Right lobe of liver (tissue), 6 donors: ENCODE results near the gene MYO1D. TPM values are rescaled to one million over a fixed set of nuclear protein-coding genes. Genes with fewer than 3 reads are reported as not detected.
"Not testable (repeated sequence)": the region's sequence is repeated elsewhere in the genome, so short reads cannot be mapped to it uniquely, and the experiment has no call there.

Source experiments
- ATAC-seq, 4 donors: fragments of 200-7000 bp; cut with Tn5 transposase; one replicate each; pipeline ENCODE4 v1.9.1; 2020; ENCODE audit warnings: mild to moderate bottlenecking in 4 of 4, moderate library complexity in 4 of 4
- DNase-seq, 3 donors: peaks; one replicate each; pipeline ENCODE4 v3.0.0-alpha.2; 2020
- H3K27ac ChIP-seq, 3 donors: fragments of 200-600 bp; one replicate each; pipeline ENCODE4 v1.8.0; 2022
- H3K27me3 ChIP-seq, 2 donors: fragments of 200-600 bp; one replicate each; pipeline ENCODE4 v1.8.0; 2022
- H3K36me3 ChIP-seq, 4 donors: fragments of 200-600 bp; sonication (generic) in 1 of 4; one replicate each; pipeline versions ENCODE4 v1.5.1 to v1.8.0; 2017 to 2022; ENCODE audit warnings: control low read depth in 1 of 4
- H3K4me1 ChIP-seq, 4 donors: fragments of 200-600 bp; sonication (generic) in 1 of 4; one replicate each; pipeline versions ENCODE4 v1.5.1 to v1.8.0; 2017 to 2022; ENCODE audit warnings: control low read depth in 1 of 4
- H3K4me3 ChIP-seq, 3 donors: fragments of 200-600 bp; one replicate each; pipeline ENCODE4 v1.8.0; 2022
- H3K9me3 ChIP-seq, 4 donors: fragments of 200-600 bp; sonication (generic) in 1 of 4; one replicate each; pipeline versions ENCODE4 v1.5.1 to v1.8.0; 2017 to 2022; ENCODE audit warnings: control low read depth in 1 of 4
- POLR2A ChIP-seq: fragments of 450-650 bp; IDR thresholded peaks from one replicate; pipeline ENCODE4 v1.6.1; 2017; ENCODE audit warnings: antibody characterized with exemption, mild to moderate bottlenecking
- WGBS: methylation state at CpG from one replicate; pipeline ENCODE4 v1.1.6; 2018; ENCODE audit warnings: low coverage, low lambda C conversion rate; ENCODE audit not compliant: insufficient coverage; ENCODE audit errors: missing lambda C conversion rate; 5-methylcytosine and 5-hydroxymethylcytosine counted together
- intact Hi-C, 2 donors: fragments of 100-400 bp; cut with DNase I; formaldehyde crosslinking; loops; one replicate each; pipeline versions ENCODE4 v1.11.2 to v1.14.1; 2022
- total RNA-seq, 6 experiments: library from RNA; depleted of rRNA in 2 of 6; stranded (reverse); fragments of >200 nt in 2 of 6; fragmentation: NEBNext Ultra II Directional in 3 of 6; extraction: Animal tissue kit (Norgen Biotek cat#: 25700) in 3 of 6; gene quantifications; one replicate each; pipeline versions ENCODE4 v1.1.0 to v1.2.4, GENCODE V29; 2016 to 2023
- TF ChIP-seq, protein P1 (sequence below), 4 donors: fragments of 200-600 bp in 3 of 4; fragments of 450-650 bp in 1 of 4; IDR thresholded peaks; one replicate each; pipeline versions ENCODE4 v1.5.1 to v1.8.0; 2016 to 2022; ENCODE audit warnings: antibody characterized with exemption in 4 of 4, mild to moderate bottlenecking in 2 of 4
- donor health status: DM: no; HTN: yes; CAD: no.
- donor health status: DM: no; HTN: no; CAD: no.
- donor health status: DM: no; HTN: no; CAD: no.
- donor health status: DM: no; HTN: yes; CAD: no.
- donor health status: DM: no; HTN: yes; CAD: no.

Gene MYO1D
- total RNA-seq, 6 experiments from 2014 or later = 17.6 to 25.7 (median 21.0) TPM

DNA sequence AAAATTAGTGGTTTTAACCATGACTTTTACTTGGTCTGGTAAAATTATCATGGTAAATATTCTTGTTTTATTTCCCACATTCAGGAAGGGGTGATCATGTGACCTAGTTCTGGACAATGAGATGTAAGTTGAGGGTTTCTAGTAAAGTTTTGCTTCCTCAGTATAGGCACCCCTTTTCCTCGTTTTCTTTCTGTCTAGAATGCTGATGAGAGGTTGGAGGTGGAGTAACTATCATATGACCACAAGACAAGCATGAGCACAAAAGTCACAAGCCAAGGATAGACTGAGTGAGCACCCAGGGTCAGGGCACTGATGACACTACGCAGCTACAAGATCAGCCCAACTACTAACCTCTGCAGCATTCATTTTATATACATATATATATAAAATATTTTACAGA, 53.9 kb downstream of the MYO1D start:
- H3K4me3 ChIP-seq = peak overlapping the region; percentile 19 to 54 (median 47)
- no peaks in the 10 kb centered on the region for H3K4me1 ChIP-seq
- no peaks in the 10 kb centered on the region for H3K36me3 ChIP-seq
- ATAC-seq (peak; percentile 50 to 66 (median 56)), DNase-seq (no peak)
- H3K27me3 ChIP-seq = no peaks in the 10 kb centered on the region
- H3K9me3 ChIP-seq = no peaks in the 10 kb centered on the region
- H3K27ac ChIP-seq = no peak overlapping the region
- WGBS = 46% methylated on average over 2 of the region's 2 CpGs
- TF ChIP-seq, protein P1, sequence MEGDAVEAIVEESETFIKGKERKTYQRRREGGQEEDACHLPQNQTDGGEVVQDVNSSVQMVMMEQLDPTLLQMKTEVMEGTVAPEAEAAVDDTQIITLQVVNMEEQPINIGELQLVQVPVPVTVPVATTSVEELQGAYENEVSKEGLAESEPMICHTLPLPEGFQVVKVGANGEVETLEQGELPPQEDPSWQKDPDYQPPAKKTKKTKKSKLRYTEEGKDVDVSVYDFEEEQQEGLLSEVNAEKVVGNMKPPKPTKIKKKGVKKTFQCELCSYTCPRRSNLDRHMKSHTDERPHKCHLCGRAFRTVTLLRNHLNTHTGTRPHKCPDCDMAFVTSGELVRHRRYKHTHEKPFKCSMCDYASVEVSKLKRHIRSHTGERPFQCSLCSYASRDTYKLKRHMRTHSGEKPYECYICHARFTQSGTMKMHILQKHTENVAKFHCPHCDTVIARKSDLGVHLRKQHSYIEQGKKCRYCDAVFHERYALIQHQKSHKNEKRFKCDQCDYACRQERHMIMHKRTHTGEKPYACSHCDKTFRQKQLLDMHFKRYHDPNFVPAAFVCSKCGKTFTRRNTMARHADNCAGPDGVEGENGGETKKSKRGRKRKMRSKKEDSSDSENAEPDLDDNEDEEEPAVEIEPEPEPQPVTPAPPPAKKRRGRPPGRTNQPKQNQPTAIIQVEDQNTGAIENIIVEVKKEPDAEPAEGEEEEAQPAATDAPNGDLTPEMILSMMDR (IDR thresholded peaks at IDR 0.05) = no peak
- TF ChIP-seq POLR2A = no peak
- intact Hi-C loops = no loop called here

DNA sequence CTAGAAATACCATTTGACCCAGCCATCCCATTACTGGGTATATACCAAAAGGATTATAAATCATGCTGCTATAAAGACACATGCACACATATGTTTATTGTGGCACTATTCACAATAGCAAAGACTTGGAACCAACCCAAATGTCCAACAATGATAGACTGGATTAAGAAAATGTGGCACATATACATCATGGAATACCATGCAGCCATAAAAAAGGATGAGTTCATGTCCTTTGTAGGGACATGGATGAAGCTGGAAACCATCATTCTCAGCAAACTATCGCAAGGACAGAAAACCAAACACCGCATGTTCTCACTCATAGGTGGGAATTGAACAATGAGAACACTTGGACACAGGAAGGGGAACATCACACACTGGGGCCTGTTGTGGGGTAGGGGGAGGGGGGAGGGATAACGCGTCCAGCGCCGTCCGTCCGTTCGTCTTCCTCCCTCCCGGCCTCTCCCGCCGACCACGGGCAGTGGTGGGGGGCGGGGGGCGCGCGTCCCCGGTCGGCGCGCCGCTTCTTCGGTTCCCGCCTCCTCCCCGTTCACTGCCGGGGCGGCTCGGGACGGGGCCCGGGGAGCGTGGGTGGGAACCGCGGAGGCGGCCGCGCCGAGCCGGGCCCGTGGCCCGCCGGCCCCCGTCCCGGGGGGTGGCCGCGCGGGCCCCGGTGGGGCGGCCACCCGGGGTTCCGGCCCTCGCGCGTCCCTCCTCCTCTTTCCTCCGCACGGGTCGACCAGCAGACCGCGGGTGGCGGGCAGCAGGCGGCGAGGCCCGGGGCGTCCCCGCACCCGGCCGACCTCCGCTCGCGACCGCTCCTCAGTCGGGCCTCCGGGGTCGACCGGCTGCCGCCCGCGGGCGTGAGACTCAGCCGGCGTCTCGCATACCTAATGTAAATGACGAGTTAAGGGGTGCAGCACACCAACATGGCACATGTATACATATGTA, 54.7 kb downstream of the MYO1D start:
- WGBS = 0% methylated on average over 5 of the region's 82 CpGs

DNA sequence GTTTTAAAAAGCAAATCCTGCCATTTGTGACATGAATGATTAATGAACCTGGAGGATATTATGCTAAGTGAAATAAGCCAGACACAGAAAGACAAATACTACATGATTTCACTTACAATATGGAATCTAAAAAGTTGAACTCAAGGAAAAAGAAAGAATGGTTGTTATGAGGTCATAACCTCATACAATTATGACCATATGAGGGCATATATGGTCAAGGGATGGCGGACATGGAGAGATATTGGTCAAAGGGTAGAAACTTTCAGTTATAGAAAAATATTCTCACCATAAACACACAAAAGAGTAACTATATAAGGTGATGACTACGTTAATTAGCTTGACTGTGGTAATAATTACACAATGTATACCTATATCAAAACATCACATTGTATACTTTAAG, 56.5 kb downstream of the MYO1D start:
- intact Hi-C loops = no loop called here
- Histone ChIP-seq H3K4me1 (no peaks in the 10 kb centered on the region), H3K27ac (no peak overlapping the region), H3K9me3 (no peaks in the 10 kb centered on the region), H3K4me3 (no peak overlapping the region), H3K36me3 (no peaks in the 10 kb centered on the region), H3K27me3 (no peaks in the 10 kb centered on the region)
- ATAC-seq = no peak
- DNase-seq = no peak
- TF ChIP-seq POLR2A = no peak
- TF ChIP-seq, protein P1 (IDR thresholded peaks at IDR 0.05) = no peak
- WGBS = 89% methylated on average over 2 of the region's 2 CpGs

More for the DNA sequence above, 54.7 kb downstream of the MYO1D start:
- H3K4me1 ChIP-seq, intact Hi-C loops, H3K27ac ChIP-seq, H3K27me3 ChIP-seq, H3K9me3 ChIP-seq, H3K36me3 ChIP-seq: not testable (repeated sequence)
- DNase-seq (peak; percentile 41 to 55 (median 47)), ATAC-seq (peak; percentile 23 to 49 (median 36))
- H3K4me3 ChIP-seq = peak overlapping the region; percentile 19 to 54 (median 47)

DNA sequence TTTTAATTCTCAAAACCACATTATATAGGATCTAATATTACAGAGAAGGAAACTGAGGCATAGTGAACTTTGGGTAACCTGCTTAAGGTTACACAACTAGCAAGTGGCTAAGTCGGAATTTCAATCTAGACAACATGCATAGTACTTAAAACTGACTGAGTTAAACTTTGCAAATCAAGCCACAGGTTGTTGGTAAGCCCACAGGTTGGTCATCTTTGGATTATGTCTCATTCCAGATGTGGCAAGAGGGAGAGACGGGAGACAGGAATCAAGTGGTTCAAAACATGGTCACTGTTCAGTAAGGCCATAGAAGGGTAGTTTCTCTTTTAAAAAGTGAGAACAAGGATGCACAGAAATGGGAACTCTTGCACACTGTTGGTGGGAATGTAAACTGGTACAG, 57.1 kb downstream of the MYO1D start:
- Histone ChIP-seq H3K4me1 (no peaks in the 10 kb centered on the region), H3K4me3 (no peak overlapping the region), H3K27me3 (no peaks in the 10 kb centered on the region), H3K27ac (no peak overlapping the region), H3K36me3 (no peaks in the 10 kb centered on the region), H3K9me3 (no peaks in the 10 kb centered on the region)
- ATAC-seq = no peak
- TF ChIP-seq, protein P1 (IDR thresholded peaks at IDR 0.05) = no peak
- no peak for TF ChIP-seq POLR2A
- DNase-seq = no peak
- intact Hi-C loops = no loop called here
- 92% methylated on average over 2 of the region's 2 CpGs for WGBS

DNA sequence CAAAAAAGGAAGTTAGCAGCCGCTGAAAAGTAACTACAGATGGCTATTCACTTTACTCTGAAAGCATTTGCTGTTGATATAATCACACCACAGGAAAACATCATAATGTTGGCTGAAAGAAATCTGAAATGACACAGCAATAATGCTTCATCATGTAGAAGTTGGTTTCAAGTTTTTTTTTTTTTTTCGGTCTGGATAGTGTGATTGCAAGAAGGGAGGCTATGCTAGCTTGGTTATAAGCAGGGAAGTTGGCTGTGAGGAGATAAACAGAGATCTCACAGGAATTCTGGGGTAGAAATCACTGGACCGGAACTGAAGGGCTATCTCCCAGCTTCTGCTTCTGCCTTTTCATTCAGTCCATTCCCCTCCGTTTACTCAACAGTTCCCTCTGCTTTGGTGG, 57.9 kb downstream of the MYO1D start:
- Histone ChIP-seq H3K36me3 (no peaks in the 10 kb centered on the region), H3K27me3 (no peaks in the 10 kb centered on the region), H3K4me1 (no peaks in the 10 kb centered on the region), H3K9me3 (no peaks in the 10 kb centered on the region), H3K27ac (no peak overlapping the region), H3K4me3 (no peak overlapping the region)
- peak in 1 of 4 donors; percentile 11 for ATAC-seq
- no peak for DNase-seq
- TF ChIP-seq, protein P1 (IDR thresholded peaks at IDR 0.05) = no peak
- no peak for TF ChIP-seq POLR2A
- WGBS = 48% methylated on average over 4 of the region's 4 CpGs
- intact Hi-C loops = no loop called here
